K562 (cell line): ENCODE measurements around the gene KIAA1958. TPM values are rescaled to one million over a fixed set of nuclear protein-coding genes. Genes with fewer than 3 reads are reported as not detected.

Experiments used
- ATAC-seq: fragments of 200-7000 bp; cut with Tn5 transposase; 3 replicates; pipeline ENCODE4 v1.9.1; 2020; ENCODE audit warnings: moderate library complexity
- BruUV-seq: library from RNA; stranded (reverse); fragments of 400-500 nt; replicated peaks from 2 replicates; lab custom pipeline; 2021; lab: Mats Ljungman, UMichigan
- CTCF ChIA-PET: fragments of 300-600 bp; formaldehyde crosslinking; extraction: SDS; loops from one replicate; lab custom pipeline; 2021; ENCODE audit warnings: low intra/inter-chr PET ratio; lab: Yijun Ruan, JAX
- POLR2A ChIA-PET: fragments of 300-600, 350-650 bp; sonication (Branson Sonifier 250); formaldehyde crosslinking; extraction: SDS; loops from one replicate; lab custom pipeline; 2021; ENCODE audit warnings: antibody characterized with exemption, inconsistent platforms; lab: Yijun Ruan, JAX
- DNase-seq, 4 experiments: peaks; one replicate each; pipeline versions ENCODE4 v3.0.0 to v3.0.0-alpha.2; 2011 to 2018; ENCODE audit warnings: low spot score in 3 of 4, mixed read lengths in 3 of 4; ENCODE audit errors: extremely low read depth in 1 of 4
- FAIRE-seq: peaks from 2 replicates; lab custom pipeline; 2011; peaks lifted over from hg19 to GRCh38; lab: Jason Lieb, UNC
- H2AFZ ChIP-seq: 2 replicates; pipeline ENCODE4 v1.6.0; 2011; ENCODE audit warnings: low read depth, low read length, control low read depth, inconsistent platforms
- H3K27ac ChIP-seq: fragments of 200-600 bp; 3 replicates; pipeline ENCODE4 v1.8.0; 2011; ENCODE audit warnings: low read depth, mild to moderate bottlenecking, control low read depth, inconsistent platforms, low read length, moderate library complexity, mixed read lengths; ENCODE audit errors: extremely low read depth
- H3K27me3 ChIP-seq, 2 experiments: fragments of 300-600 bp in 1 of 2; 2 replicates in 1 of 2; 3 replicates in 1 of 2; pipeline versions ENCODE4 v1.6.0 to v1.8.0; 2011; ENCODE audit warnings: inconsistent platforms in 2 of 2, low read length in 2 of 2, mild to moderate bottlenecking in 1 of 2, mixed read lengths in 1 of 2, moderate library complexity in 1 of 2; ENCODE audit not compliant: control insufficient read depth in 2 of 2, insufficient read depth in 2 of 2
- H3K36me3 ChIP-seq: fragments of 300-600 bp; 3 replicates; pipeline ENCODE4 v1.8.0; 2011; ENCODE audit warnings: mild to moderate bottlenecking, low read length, inconsistent platforms; ENCODE audit not compliant: control insufficient read depth, insufficient read depth
- H3K4me1 ChIP-seq, 2 experiments: fragments of 200-600 bp in 1 of 2; replicated peaks in 1 of 2; 2 replicates in 1 of 2; 3 replicates in 1 of 2; pipeline versions ENCODE4 v1.5.1 to v1.8.0; 2011; ENCODE audit warnings: inconsistent platforms in 2 of 2, low read length in 2 of 2, mild to moderate bottlenecking in 1 of 2, mixed read lengths in 1 of 2, moderate library complexity in 1 of 2; ENCODE audit not compliant: control insufficient read depth in 2 of 2, insufficient read depth in 2 of 2
- H3K4me2 ChIP-seq: 2 replicates; pipeline ENCODE4 v1.6.1; 2011; ENCODE audit warnings: low read length, control low read depth, inconsistent platforms, mixed read lengths; ENCODE audit not compliant: insufficient read depth
- H3K4me3 ChIP-seq: fragments of 200-600 bp; sonication (generic), shearing (Covaris generic); 2 replicates; pipeline ENCODE4 v1.5.1; 2016; ENCODE audit warnings: control low read depth, inconsistent platforms
- H3K79me2 ChIP-seq: fragments of 200-600 bp; 3 replicates; pipeline ENCODE4 v1.8.0; 2011; ENCODE audit warnings: low read length, inconsistent platforms; ENCODE audit not compliant: control insufficient read depth, insufficient read depth
- H3K9ac ChIP-seq, 2 experiments: 2 replicates each; pipeline versions ENCODE4 v1.6.0 to v1.6.1; 2011; ENCODE audit warnings: low read depth in 2 of 2, low read length in 2 of 2, control low read depth in 1 of 2, inconsistent platforms in 1 of 2, mild to moderate bottlenecking in 1 of 2, mixed read lengths in 1 of 2; ENCODE audit not compliant: insufficient read depth in 1 of 2
- H3K9me1 ChIP-seq: one replicate; pipeline ENCODE4 v1.6.0; 2011; ENCODE audit warnings: inconsistent platforms, mild to moderate bottlenecking, low read length, moderate library complexity; ENCODE audit not compliant: control insufficient read depth, insufficient read depth
- H3K9me3 ChIP-seq: replicated peaks from 2 replicates; pipeline ENCODE4 v1.5.1; 2011; ENCODE audit warnings: low read depth, low read length, inconsistent platforms; ENCODE audit not compliant: control insufficient read depth, insufficient read depth
- H4K20me1 ChIP-seq: replicated peaks from 2 replicates; pipeline ENCODE4 v1.6.1; 2011; ENCODE audit warnings: low read length, inconsistent platforms, mixed read lengths; ENCODE audit not compliant: control insufficient read depth, insufficient read depth
- BRD4 ChIP-seq: fragments of 200-600 bp; sonication (generic); IDR thresholded peaks from 2 replicates; pipeline ENCODE4 v1.6.1; 2017; ENCODE audit warnings: inconsistent platforms
- MCM2 ChIP-seq: fragments of 450-650 bp; IDR thresholded peaks from 2 replicates; pipeline ENCODE4 v1.6.1; 2017; ENCODE audit warnings: low read depth, mild to moderate bottlenecking
- ZNF445 ChIP-seq: fragments of 250-450 bp; sonication (Bioruptor Pico); IDR thresholded peaks from 2 replicates; pipeline ENCODE4 v1.4.0; 2020; ENCODE audit warnings: low read depth, mild to moderate bottlenecking, moderate library complexity
- WGBS: fragments of 100-300 bp; shearing (Covaris generic); methylation state at CpG from one replicate; pipeline ENCODE4 v1.1.6; 2016; ENCODE audit warnings: low coverage, mixed read lengths; ENCODE audit not compliant: insufficient coverage; ENCODE audit errors: missing lambda C conversion rate; 5-methylcytosine and 5-hydroxymethylcytosine counted together
- in situ Hi-C: fragments of 300-500 bp; cut with MboI; formaldehyde crosslinking; loops from 4 replicates; pipeline ENCODE4 v1.15.0; 2018; ENCODE audit warnings: inconsistent platforms, mixed read lengths
- intact Hi-C: fragments of 100-400 bp; cut with micrococcal nuclease; formaldehyde crosslinking; loops from 2 replicates; pipeline ENCODE4 v1.14.2; 2022
- polyA plus RNA-seq, 8 experiments: library from polyadenylated mRNA; depleted of rRNA in 4 of 8; stranded (reverse) in 5 of 8; unstranded in 3 of 8; fragments of >200 nt; fragmentation: Nextera tagmentation in 2 of 8; fragmentation: Illumina TruSeq in 1 of 8; extraction: Ambion mirVana in 2 of 8; extraction: Trizol in 1 of 8; gene quantifications; 2 replicates each; pipeline versions ENCODE4 v1.2.1 to v1.2.3, GENCODE V29; 2011 to 2014; ENCODE audit warnings: inconsistent platforms in 1 of 8, missing spikeins in 1 of 8
- total RNA-seq, 7 experiments: library from RNA; depleted of rRNA in 6 of 7; stranded (reverse); fragments of >200 nt in 6 of 7; fragmentation: Illumina TruSeq in 2 of 7; extraction: Trizol in 2 of 7; gene quantifications; 2 replicates each; pipeline versions ENCODE4 v1.2.1 to v1.2.3, GENCODE V29; 2011 to 2021; ENCODE audit warnings: low replicate concordance in 1 of 7
- TF ChIP-seq, protein P1 (sequence below): sonication (generic); formaldehyde crosslinking; IDR thresholded peaks from 2 replicates; pipeline ENCODE4 v1.8.0; 2022; ENCODE audit warnings: mild to moderate bottlenecking, missing genetic modification reagents

The KIAA1958 gene
- total and polyA plus RNA-seq, 9 of the 15 experiments (the other 6 are each of a cell fraction or from before 2014, with no cell fraction given): 1.1 to 16.0 (median 10.1) TPM

- TF ChIP-seq BRD4: no peak
These were observed 33.4 kb downstream of the KIAA1958 start (continued) for GRCh38 chr9:112520069-112520468.

- H3K4me3 ChIP-seq: no peak overlapping the region
- no peaks in the 10 kb centered on the region for H3K27me3 ChIP-seq
- in situ Hi-C loops: no loop called here
- no peak overlapping the region for H2AFZ ChIP-seq
- H3K9me3 ChIP-seq: no peaks in the 10 kb centered on the region
- DNase-seq: no peak
- ATAC-seq: no peak
- intact Hi-C loops: loop anchor here (10.0 kb wide), 1 partner anchor 66 kb away; no protein-coding TSS in a partner anchor
- TF ChIP-seq MCM2 (no peak), ZNF445 (CRISPR knock-in tag) (no peak)
- ChIA-PET POLR2A (interaction anchor here (1.2 kb wide), 1 partner anchor 17 kb away, joined by 3 read pairs; no protein-coding TSS in a partner anchor), CTCF (no interaction called here)
- no peaks in the 10 kb centered on the region for H3K9me1 ChIP-seq
- no peak overlapping the region for H3K4me2 ChIP-seq
- WGBS: 56% methylated on average over 3 of the region's 3 CpGs
- FAIRE-seq: no peak
- peaks cover 16% of the 10 kb centered on the region; the same call in 2 of the 3 replicates for H3K79me2 ChIP-seq
- H3K27ac ChIP-seq: no peak overlapping the region
- no peaks in the 10 kb centered on the region for H3K4me1 ChIP-seq
- BruUV-seq: no TSS peak
- no peaks in the 10 kb centered on the region for H3K36me3 ChIP-seq
- H3K9ac ChIP-seq: no peak overlapping the region
- peaks cover 4% of the 10 kb centered on the region; the same call in 1 of the 2 replicates for H4K20me1 ChIP-seq
These were observed 34.0 kb downstream of the KIAA1958 start for GRCh38 chr9:112520656-112521055.

GRCh38 chr9:112526973-112527372 lies 40.3 kb downstream of the KIAA1958 start:
- no peaks in the 10 kb centered on the region for H3K9me1 ChIP-seq
- no peaks in the 10 kb centered on the region for H3K9me3 ChIP-seq
- intact Hi-C loops: loop anchor here (10.0 kb wide), 1 partner anchor 72 kb away; no protein-coding TSS in a partner anchor
- H3K79me2 ChIP-seq: peaks cover 23% of the 10 kb centered on the region
- H3K4me1 ChIP-seq: no peaks in the 10 kb centered on the region
- no peak overlapping the region for H3K4me2 ChIP-seq
- no peaks in the 10 kb centered on the region for H3K36me3 ChIP-seq
- FAIRE-seq (no peak), ATAC-seq (no peak), DNase-seq (no peak)
- no peak overlapping the region for H2AFZ ChIP-seq
- H3K9ac ChIP-seq: no peak overlapping the region
- no peak overlapping the region for H3K27ac ChIP-seq
- TF ChIP-seq, protein P1, sequence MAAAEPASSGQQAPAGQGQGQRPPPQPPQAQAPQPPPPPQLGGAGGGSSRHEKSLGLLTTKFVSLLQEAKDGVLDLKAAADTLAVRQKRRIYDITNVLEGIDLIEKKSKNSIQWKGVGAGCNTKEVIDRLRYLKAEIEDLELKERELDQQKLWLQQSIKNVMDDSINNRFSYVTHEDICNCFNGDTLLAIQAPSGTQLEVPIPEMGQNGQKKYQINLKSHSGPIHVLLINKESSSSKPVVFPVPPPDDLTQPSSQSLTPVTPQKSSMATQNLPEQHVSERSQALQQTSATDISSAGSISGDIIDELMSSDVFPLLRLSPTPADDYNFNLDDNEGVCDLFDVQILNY: no peak
- no peak for TF ChIP-seq BRD4
- no TSS peak for BruUV-seq
- H4K20me1 ChIP-seq: 0 out of 2 replicates have a peak, but pooled peaks cover 4% of the 10 kb centered on the region
- 18% methylated on average over 1 of the region's 1 CpG for WGBS
- no peaks in the 10 kb centered on the region for H3K27me3 ChIP-seq
- in situ Hi-C loops: no loop called here
- POLR2A ChIA-PET: interaction anchor here (1.0 kb wide), 1 partner anchor 8 kb away, joined by 4 read pairs; no protein-coding TSS in a partner anchor
- no peak overlapping the region for H3K4me3 ChIP-seq
- CTCF ChIA-PET: no interaction called here
